K562 (cell line): ENCODE measurements around the gene DOK3. TPM values are rescaled to one million over a fixed set of nuclear protein-coding genes. Genes with fewer than 3 reads are reported as not detected.
A peak's percentile ranks its signal among the peaks of the same experiment; 100 is the strongest.

Source experiments
- ATAC-seq: fragments of 200-7000 bp; cut with Tn5 transposase; 3 replicates; pipeline ENCODE4 v1.9.1; 2020; ENCODE audit warnings: moderate library complexity
- BruUV-seq: library from RNA; stranded (reverse); fragments of 400-500 nt; replicated peaks from 2 replicates; lab custom pipeline; 2021; lab: Mats Ljungman, UMichigan
- CTCF ChIA-PET: fragments of 300-600 bp; formaldehyde crosslinking; extraction: SDS; loops from one replicate; lab custom pipeline; 2021; ENCODE audit warnings: low intra/inter-chr PET ratio; lab: Yijun Ruan, JAX
- POLR2A ChIA-PET: fragments of 300-600, 350-650 bp; sonication (Branson Sonifier 250); formaldehyde crosslinking; extraction: SDS; loops from one replicate; lab custom pipeline; 2021; ENCODE audit warnings: antibody characterized with exemption, inconsistent platforms; lab: Yijun Ruan, JAX
- DNase-seq, 4 experiments: peaks; one replicate each; pipeline versions ENCODE4 v3.0.0 to v3.0.0-alpha.2; 2011 to 2018; ENCODE audit warnings: low spot score in 3 of 4, mixed read lengths in 3 of 4; ENCODE audit errors: extremely low read depth in 1 of 4
- FAIRE-seq: peaks from 2 replicates; lab custom pipeline; 2011; peaks lifted over from hg19 to GRCh38; lab: Jason Lieb, UNC
- H2AFZ ChIP-seq: 2 replicates; pipeline ENCODE4 v1.6.0; 2011; ENCODE audit warnings: low read depth, low read length, control low read depth, inconsistent platforms
- H3K27ac ChIP-seq: fragments of 200-600 bp; 3 replicates; pipeline ENCODE4 v1.8.0; 2011; ENCODE audit warnings: low read depth, mild to moderate bottlenecking, control low read depth, inconsistent platforms, low read length, moderate library complexity, mixed read lengths; ENCODE audit errors: extremely low read depth
- H3K27me3 ChIP-seq, 2 experiments: fragments of 300-600 bp in 1 of 2; 2 replicates in 1 of 2; 3 replicates in 1 of 2; pipeline versions ENCODE4 v1.6.0 to v1.8.0; 2011; ENCODE audit warnings: inconsistent platforms in 2 of 2, low read length in 2 of 2, mild to moderate bottlenecking in 1 of 2, mixed read lengths in 1 of 2, moderate library complexity in 1 of 2; ENCODE audit not compliant: control insufficient read depth in 2 of 2, insufficient read depth in 2 of 2
- H3K36me3 ChIP-seq: fragments of 300-600 bp; 3 replicates; pipeline ENCODE4 v1.8.0; 2011; ENCODE audit warnings: mild to moderate bottlenecking, low read length, inconsistent platforms; ENCODE audit not compliant: control insufficient read depth, insufficient read depth
- H3K4me1 ChIP-seq, 2 experiments: fragments of 200-600 bp in 1 of 2; replicated peaks in 1 of 2; 2 replicates in 1 of 2; 3 replicates in 1 of 2; pipeline versions ENCODE4 v1.5.1 to v1.8.0; 2011; ENCODE audit warnings: inconsistent platforms in 2 of 2, low read length in 2 of 2, mild to moderate bottlenecking in 1 of 2, mixed read lengths in 1 of 2, moderate library complexity in 1 of 2; ENCODE audit not compliant: control insufficient read depth in 2 of 2, insufficient read depth in 2 of 2
- H3K4me2 ChIP-seq: 2 replicates; pipeline ENCODE4 v1.6.1; 2011; ENCODE audit warnings: low read length, control low read depth, inconsistent platforms, mixed read lengths; ENCODE audit not compliant: insufficient read depth
- H3K4me3 ChIP-seq: fragments of 200-600 bp; sonication (generic), shearing (Covaris generic); 2 replicates; pipeline ENCODE4 v1.5.1; 2016; ENCODE audit warnings: control low read depth, inconsistent platforms
- H3K79me2 ChIP-seq: fragments of 200-600 bp; 3 replicates; pipeline ENCODE4 v1.8.0; 2011; ENCODE audit warnings: low read length, inconsistent platforms; ENCODE audit not compliant: control insufficient read depth, insufficient read depth
- H3K9ac ChIP-seq, 2 experiments: 2 replicates each; pipeline versions ENCODE4 v1.6.0 to v1.6.1; 2011; ENCODE audit warnings: low read depth in 2 of 2, low read length in 2 of 2, control low read depth in 1 of 2, inconsistent platforms in 1 of 2, mild to moderate bottlenecking in 1 of 2, mixed read lengths in 1 of 2; ENCODE audit not compliant: insufficient read depth in 1 of 2
- H3K9me1 ChIP-seq: one replicate; pipeline ENCODE4 v1.6.0; 2011; ENCODE audit warnings: inconsistent platforms, mild to moderate bottlenecking, low read length, moderate library complexity; ENCODE audit not compliant: control insufficient read depth, insufficient read depth
- H3K9me3 ChIP-seq: replicated peaks from 2 replicates; pipeline ENCODE4 v1.5.1; 2011; ENCODE audit warnings: low read depth, low read length, inconsistent platforms; ENCODE audit not compliant: control insufficient read depth, insufficient read depth
- H4K20me1 ChIP-seq: replicated peaks from 2 replicates; pipeline ENCODE4 v1.6.1; 2011; ENCODE audit warnings: low read length, inconsistent platforms, mixed read lengths; ENCODE audit not compliant: control insufficient read depth, insufficient read depth
- EGR1 ChIP-seq: fragments of 450-650 bp; conservative IDR thresholded peaks from 2 replicates; pipeline ENCODE4 v1.6.1; 2017; ENCODE audit warnings: mild to moderate bottlenecking
- EP400 ChIP-seq: fragments of 450-650 bp; IDR thresholded peaks from 2 replicates; pipeline ENCODE4 v1.6.1; 2017; ENCODE audit warnings: antibody characterized with exemption, mild to moderate bottlenecking, moderate library complexity
- FIP1L1 ChIP-seq: fragments of 200-400 bp; formaldehyde crosslinking; IDR thresholded peaks from 2 replicates; pipeline ENCODE4 v1.6.1; 2018; ENCODE audit warnings: mild to moderate bottlenecking, low read depth, low read length; ENCODE audit not compliant: poor library complexity, severe bottlenecking
- HDAC1 ChIP-seq, 2 experiments: fragments of 450-650 bp; IDR thresholded peaks; 2 replicates each; pipeline ENCODE4 v1.6.1; 2016 to 2017; ENCODE audit warnings: inconsistent platforms in 1 of 2, mild to moderate bottlenecking in 1 of 2, moderate library complexity in 1 of 2
- HDAC2 ChIP-seq: fragments of 450-650 bp; IDR thresholded peaks from 2 replicates; pipeline ENCODE4 v1.6.1; 2016; ENCODE audit warnings: mild to moderate bottlenecking
- RBFOX2 ChIP-seq: fragments of 200-400 bp; formaldehyde crosslinking; IDR thresholded peaks from 2 replicates; pipeline ENCODE4 v1.6.1; 2017; ENCODE audit warnings: low read depth, mild to moderate bottlenecking, low read length, moderate library complexity
- TBP ChIP-seq: optimal IDR thresholded peaks from 2 replicates; pipeline ENCODE3; 2011; ENCODE audit warnings: low read depth, low read length, improper control_type of control experiment
- ZKSCAN8 ChIP-seq: fragments of 200-800 bp; sonication (Bioruptor generic); IDR thresholded peaks from 2 replicates; pipeline ENCODE4 v1.6.1; 2016; ENCODE audit warnings: missing genetic modification characterization, missing compliant biosample characterization
- ZNF699 ChIP-seq: fragments of 250-450 bp; sonication (Bioruptor Pico); IDR thresholded peaks from 2 replicates; pipeline ENCODE4 v1.8.0; 2021; ENCODE audit warnings: mild to moderate bottlenecking, moderate library complexity; ENCODE audit not compliant: insufficient replicate concordance
- WGBS: fragments of 100-300 bp; shearing (Covaris generic); methylation state at CpG from one replicate; pipeline ENCODE4 v1.1.6; 2016; ENCODE audit warnings: low coverage, mixed read lengths; ENCODE audit not compliant: insufficient coverage; ENCODE audit errors: missing lambda C conversion rate; 5-methylcytosine and 5-hydroxymethylcytosine counted together
- in situ Hi-C: fragments of 300-500 bp; cut with MboI; formaldehyde crosslinking; loops from 4 replicates; pipeline ENCODE4 v1.15.0; 2018; ENCODE audit warnings: inconsistent platforms, mixed read lengths
- intact Hi-C: fragments of 100-400 bp; cut with micrococcal nuclease; formaldehyde crosslinking; loops from 2 replicates; pipeline ENCODE4 v1.14.2; 2022
- polyA plus RNA-seq, 8 experiments: library from polyadenylated mRNA; depleted of rRNA in 4 of 8; stranded (reverse) in 5 of 8; unstranded in 3 of 8; fragments of >200 nt; fragmentation: Nextera tagmentation in 2 of 8; fragmentation: Illumina TruSeq in 1 of 8; extraction: Ambion mirVana in 2 of 8; extraction: Trizol in 1 of 8; gene quantifications; 2 replicates each; pipeline versions ENCODE4 v1.2.1 to v1.2.3, GENCODE V29; 2011 to 2014; ENCODE audit warnings: inconsistent platforms in 1 of 8, missing spikeins in 1 of 8
- total RNA-seq, 7 experiments: library from RNA; depleted of rRNA in 6 of 7; stranded (reverse); fragments of >200 nt in 6 of 7; fragmentation: Illumina TruSeq in 2 of 7; extraction: Trizol in 2 of 7; gene quantifications; 2 replicates each; pipeline versions ENCODE4 v1.2.1 to v1.2.3, GENCODE V29; 2011 to 2021; ENCODE audit warnings: low replicate concordance in 1 of 7
- TF ChIP-seq, protein P1 (sequence below): fragments of 450-650 bp; IDR thresholded peaks from 2 replicates; pipeline ENCODE4 v1.6.1; 2017; ENCODE audit warnings: antibody characterized with exemption
- TF ChIP-seq, protein P2 (sequence below): IDR thresholded peaks from 2 replicates; pipeline ENCODE4 v1.6.1; 2011; ENCODE audit warnings: borderline replicate concordance, low read depth, mild to moderate bottlenecking, moderate library complexity, low read length; ENCODE audit not compliant: insufficient read depth, poor library complexity, severe bottlenecking
- TF ChIP-seq, protein P3 (sequence below): conservative IDR thresholded peaks from 2 replicates; pipeline ENCODE4 v1.6.1; 2011; ENCODE audit warnings: low read depth, mild to moderate bottlenecking, low read length; ENCODE audit not compliant: control insufficient read depth

The DOK3 gene
- total and polyA plus RNA-seq, 9 of the 15 experiments (the other 6 are each of a cell fraction or from before 2014, with no cell fraction given), result 1.3 to 23.0 (median 8.0) TPM

DNA sequence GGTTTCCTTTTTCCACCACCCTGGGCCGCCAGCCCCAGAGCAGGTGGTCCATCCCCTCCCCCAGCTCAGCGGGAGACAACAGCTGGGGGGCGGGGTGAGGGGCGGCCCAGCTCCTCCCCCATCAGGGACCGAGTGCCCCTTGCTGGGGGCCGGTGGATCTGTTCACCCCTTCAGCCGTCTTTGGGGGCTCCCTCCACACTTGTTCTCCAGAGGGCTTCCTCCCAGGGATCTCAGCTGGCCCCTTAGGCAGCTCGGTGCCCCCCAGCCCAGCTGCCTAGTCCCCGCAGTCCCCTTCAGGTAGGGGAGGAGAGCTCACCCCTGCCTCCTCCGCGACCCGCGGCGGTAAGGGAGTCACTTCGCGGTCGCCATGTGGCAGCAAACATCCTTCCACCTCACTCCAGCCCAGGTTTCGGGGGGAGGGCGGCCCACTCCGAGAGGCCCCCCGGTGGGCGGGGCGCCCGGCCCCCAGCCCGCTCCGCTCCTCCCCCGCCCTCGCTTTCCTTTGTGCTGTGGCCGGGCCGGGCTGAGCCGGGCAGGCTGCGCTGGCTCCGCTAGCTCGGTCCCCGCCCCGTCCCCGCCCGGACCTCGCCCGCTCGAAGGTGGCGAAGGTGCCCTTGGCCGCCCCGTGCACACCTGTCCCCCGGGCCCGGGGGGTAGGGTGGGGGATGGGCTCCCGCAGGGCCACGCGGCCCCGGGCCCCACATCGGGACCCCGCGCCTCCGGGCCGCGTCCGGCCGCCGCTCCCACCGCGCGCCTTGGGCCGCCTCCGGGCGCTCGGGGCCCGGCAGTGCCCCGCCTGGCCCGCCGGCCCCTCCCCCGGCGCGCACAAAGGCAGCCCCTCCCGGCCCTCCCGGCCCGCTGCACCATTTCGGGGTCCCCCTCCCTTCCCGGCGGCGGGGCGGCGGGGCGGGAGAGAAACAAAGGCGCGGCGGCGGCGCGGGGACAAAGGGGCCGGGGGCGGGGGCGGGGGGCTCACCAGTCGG, 36.9 kb downstream of the DOK3 start (continued):
- peak in 1 of 2 experiments; percentile 18; a peak in 1 of 4 replicates for TF ChIP-seq HDAC1 (IDR thresholded peaks at IDR 0.05)
- TF ChIP-seq FIP1L1, result peak; percentile 21
- TF ChIP-seq TBP, result peak; percentile 16
- TF ChIP-seq ZNF699 (CRISPR knock-in tag), result no peak
- TF ChIP-seq EGR1, result peak; percentile 20; the same call in 1 of the 2 replicates
- TF ChIP-seq, all 486 proteins: peak for 33

DNA sequence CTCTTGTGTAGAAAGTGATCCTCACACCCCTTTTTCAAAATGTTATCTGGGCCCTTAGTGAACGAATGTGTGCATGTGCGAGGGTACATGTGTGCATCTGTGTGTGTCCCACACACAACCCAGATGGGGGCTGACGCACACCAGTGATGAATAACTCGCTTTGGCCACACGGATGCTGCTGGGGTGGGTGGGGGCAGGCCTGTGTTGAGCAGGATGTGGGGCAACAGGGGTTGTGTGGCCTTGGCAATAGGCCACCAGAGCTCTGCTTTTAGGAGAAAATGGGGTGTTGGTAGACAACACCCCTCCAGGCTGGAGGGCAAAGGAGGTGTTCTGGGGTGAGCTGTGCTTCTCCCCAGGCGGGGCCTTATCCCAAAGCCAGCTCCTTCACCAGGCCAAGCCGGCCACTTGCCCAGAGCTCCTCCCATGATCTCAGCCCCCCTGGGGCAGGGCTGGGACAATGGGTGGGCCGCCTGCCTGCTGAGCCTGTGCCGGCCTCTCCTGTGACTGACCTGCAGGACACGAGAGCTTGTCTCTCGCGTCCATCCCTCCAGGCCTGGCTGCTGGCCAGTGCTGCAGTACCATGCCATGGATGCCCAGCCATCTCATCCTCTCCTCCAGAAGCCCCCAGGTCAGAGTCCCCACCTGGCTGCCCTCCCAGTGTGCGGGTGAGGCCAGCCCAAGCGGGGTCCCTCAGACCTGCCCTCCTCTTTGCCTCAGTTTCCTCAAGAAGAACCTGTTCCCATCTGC, 37.8 kb downstream of the DOK3 start:
- peak overlapping the region; percentile 77 to 97 for H3K9ac ChIP-seq
- TF ChIP-seq, protein P1, sequence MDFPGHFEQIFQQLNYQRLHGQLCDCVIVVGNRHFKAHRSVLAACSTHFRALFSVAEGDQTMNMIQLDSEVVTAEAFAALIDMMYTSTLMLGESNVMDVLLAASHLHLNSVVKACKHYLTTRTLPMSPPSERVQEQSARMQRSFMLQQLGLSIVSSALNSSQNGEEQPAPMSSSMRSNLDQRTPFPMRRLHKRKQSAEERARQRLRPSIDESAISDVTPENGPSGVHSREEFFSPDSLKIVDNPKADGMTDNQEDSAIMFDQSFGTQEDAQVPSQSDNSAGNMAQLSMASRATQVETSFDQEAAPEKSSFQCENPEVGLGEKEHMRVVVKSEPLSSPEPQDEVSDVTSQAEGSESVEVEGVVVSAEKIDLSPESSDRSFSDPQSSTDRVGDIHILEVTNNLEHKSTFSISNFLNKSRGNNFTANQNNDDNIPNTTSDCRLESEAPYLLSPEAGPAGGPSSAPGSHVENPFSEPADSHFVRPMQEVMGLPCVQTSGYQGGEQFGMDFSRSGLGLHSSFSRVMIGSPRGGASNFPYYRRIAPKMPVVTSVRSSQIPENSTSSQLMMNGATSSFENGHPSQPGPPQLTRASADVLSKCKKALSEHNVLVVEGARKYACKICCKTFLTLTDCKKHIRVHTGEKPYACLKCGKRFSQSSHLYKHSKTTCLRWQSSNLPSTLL, result no peak
- TF ChIP-seq RBFOX2 (peak; percentile 13; the same call in 1 of the 2 replicates), ZKSCAN8 (no peak), EP400 (no peak), HDAC2 (no peak)
- TF ChIP-seq, protein P2, sequence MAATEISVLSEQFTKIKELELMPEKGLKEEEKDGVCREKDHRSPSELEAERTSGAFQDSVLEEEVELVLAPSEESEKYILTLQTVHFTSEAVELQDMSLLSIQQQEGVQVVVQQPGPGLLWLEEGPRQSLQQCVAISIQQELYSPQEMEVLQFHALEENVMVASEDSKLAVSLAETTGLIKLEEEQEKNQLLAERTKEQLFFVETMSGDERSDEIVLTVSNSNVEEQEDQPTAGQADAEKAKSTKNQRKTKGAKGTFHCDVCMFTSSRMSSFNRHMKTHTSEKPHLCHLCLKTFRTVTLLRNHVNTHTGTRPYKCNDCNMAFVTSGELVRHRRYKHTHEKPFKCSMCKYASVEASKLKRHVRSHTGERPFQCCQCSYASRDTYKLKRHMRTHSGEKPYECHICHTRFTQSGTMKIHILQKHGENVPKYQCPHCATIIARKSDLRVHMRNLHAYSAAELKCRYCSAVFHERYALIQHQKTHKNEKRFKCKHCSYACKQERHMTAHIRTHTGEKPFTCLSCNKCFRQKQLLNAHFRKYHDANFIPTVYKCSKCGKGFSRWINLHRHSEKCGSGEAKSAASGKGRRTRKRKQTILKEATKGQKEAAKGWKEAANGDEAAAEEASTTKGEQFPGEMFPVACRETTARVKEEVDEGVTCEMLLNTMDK, result no peak
- TF ChIP-seq, protein P3, sequence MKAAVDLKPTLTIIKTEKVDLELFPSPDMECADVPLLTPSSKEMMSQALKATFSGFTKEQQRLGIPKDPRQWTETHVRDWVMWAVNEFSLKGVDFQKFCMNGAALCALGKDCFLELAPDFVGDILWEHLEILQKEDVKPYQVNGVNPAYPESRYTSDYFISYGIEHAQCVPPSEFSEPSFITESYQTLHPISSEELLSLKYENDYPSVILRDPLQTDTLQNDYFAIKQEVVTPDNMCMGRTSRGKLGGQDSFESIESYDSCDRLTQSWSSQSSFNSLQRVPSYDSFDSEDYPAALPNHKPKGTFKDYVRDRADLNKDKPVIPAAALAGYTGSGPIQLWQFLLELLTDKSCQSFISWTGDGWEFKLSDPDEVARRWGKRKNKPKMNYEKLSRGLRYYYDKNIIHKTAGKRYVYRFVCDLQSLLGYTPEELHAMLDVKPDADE, result 0 out of 2 replicates have a peak, but pooled peaks have one; percentile 20

More for the DNA sequence above, 37.8 kb downstream of the DOK3 start:
- Histone ChIP-seq H2AFZ (no peak overlapping the region), H3K9me3 (no peaks in the 10 kb centered on the region), H3K9me1 (no peaks in the 10 kb centered on the region), H3K27me3 (no peaks in the 10 kb centered on the region), H3K79me2 (peaks cover 36% of the 10 kb centered on the region), H3K36me3 (peaks cover 39% of the 10 kb centered on the region; the same call in 1 of the 3 replicates), H3K4me2 (peak overlapping the region; percentile 82), H3K27ac (no peak overlapping the region), H3K4me3 (peak overlapping the region; percentile 65; the same call in 1 of the 2 replicates), H4K20me1 (no peaks in the 10 kb centered on the region; the same call in 1 of the 2 replicates), H3K4me1 (peaks cover 20 to 64% of the 10 kb centered on the region in 2 experiments)
- POLR2A ChIA-PET, result interaction anchor here (0.7 to 1.6 kb wide), 5 partner anchors 8 to 24 kb away, joined by 3 to 10 read pairs (median 4); no protein-coding TSS in a partner anchor
- CTCF ChIA-PET, result no interaction called here
- DNase-seq, result no peak
- in situ Hi-C loops, result no loop called here
- intact Hi-C loops, result no loop called here
- FAIRE-seq, result no peak
- BruUV-seq, result no TSS peak
- WGBS, result 79% methylated on average over 12 of the region's 14 CpGs
- no peak for ATAC-seq
